Activated naive CD8-positive, alpha-beta T cell treated with anti-CD3 and anti-CD28 coated beads for 36 hours (primary cell): ENCODE measurements around the gene TEKT5. TPM values are rescaled to one million over a fixed set of nuclear protein-coding genes. Genes with fewer than 3 reads are reported as not detected.
A peak's percentile ranks its signal among the peaks of the same experiment; 100 is the strongest.
"Not testable (repeated sequence)": the region's sequence is repeated elsewhere in the genome, so short reads cannot be mapped to it uniquely, and the experiment has no call there.

ENCODE experiments used
- DNase-seq: peaks from one replicate; pipeline ENCODE4 v3.0.0; 2021
- H3K27ac Mint-ChIP-seq: one replicate; pipeline ENCODE4 v1.8.0; 2022; ENCODE audit warnings: mild to moderate bottlenecking, moderate library complexity, mixed read lengths
- H3K27me3 Mint-ChIP-seq: one replicate; pipeline ENCODE4 v1.8.0; 2022; ENCODE audit warnings: mild to moderate bottlenecking, mixed read lengths
- H3K36me3 Mint-ChIP-seq: one replicate; pipeline ENCODE4 v1.8.0; 2021; ENCODE audit warnings: mild to moderate bottlenecking, mixed read lengths
- H3K4me1 Mint-ChIP-seq: one replicate; pipeline ENCODE4 v1.8.0; 2021; ENCODE audit warnings: mixed read lengths
- H3K4me3 Mint-ChIP-seq: one replicate; pipeline ENCODE4 v1.8.0; 2022; ENCODE audit warnings: mild to moderate bottlenecking, moderate library complexity, mixed read lengths
- H3K9me3 Mint-ChIP-seq: one replicate; pipeline ENCODE4 v1.8.0; 2022; ENCODE audit warnings: mixed read lengths
- total RNA-seq, 2 experiments: library from RNA; stranded (reverse); gene quantifications; one replicate each; pipeline ENCODE4 v1.2.3, GENCODE V29; 2021

The TEKT5 gene
- total RNA-seq, result not detected

DNA sequence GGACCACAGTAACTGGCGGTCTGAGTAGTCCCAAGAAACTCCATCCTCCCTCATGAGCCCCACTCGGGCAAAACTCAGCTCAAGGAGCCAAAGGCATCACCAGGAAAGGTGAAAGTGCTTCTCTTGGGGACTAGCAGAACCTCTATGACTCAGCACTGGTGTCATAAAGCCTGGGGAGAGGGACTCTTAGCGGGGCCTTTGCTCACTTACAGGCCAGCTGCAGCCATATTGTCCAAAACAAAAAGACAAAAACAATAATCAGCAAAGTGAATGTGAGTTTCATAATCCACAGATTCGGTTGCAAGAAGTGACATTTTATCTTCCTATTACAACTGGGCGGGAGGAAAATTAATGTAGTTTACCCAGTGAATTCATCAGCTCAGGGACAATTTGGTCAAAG lies at the start of gene TEKT5:
Gene TEKT5 (minus strand): TSS at position 101 of the 400 bp plus-strand sequence. CDS start 57 bp downstream, at position 44.
- no peak within 1 kb of the TSS for H3K27ac Mint-ChIP-seq
- no peaks in the 10 kb centered on the region for H3K9me3 Mint-ChIP-seq
- DNase-seq, result no peak
- H3K27me3 Mint-ChIP-seq, result peaks cover 4% of the 10 kb centered on the region
- no peak within 1 kb of the TSS for H3K4me3 Mint-ChIP-seq
- no peaks in the 10 kb centered on the region for H3K4me1 Mint-ChIP-seq
- H3K36me3 Mint-ChIP-seq, result no peaks in the 10 kb centered on the region

GRCh38 chr16:10743610-10744369 lies 49.1 kb upstream of the TEKT5 start, which contains the start of gene NUBP1:
Gene NUBP1, plus strand, starts transcription at chr16:10743842. Its CDS starts 22 bp downstream, at chr16:10743864.
- peaks cover 34% of the 10 kb centered on the region for H3K4me1 Mint-ChIP-seq
- peak within 1 kb of the TSS; percentile 90 for H3K4me3 Mint-ChIP-seq

DNA sequence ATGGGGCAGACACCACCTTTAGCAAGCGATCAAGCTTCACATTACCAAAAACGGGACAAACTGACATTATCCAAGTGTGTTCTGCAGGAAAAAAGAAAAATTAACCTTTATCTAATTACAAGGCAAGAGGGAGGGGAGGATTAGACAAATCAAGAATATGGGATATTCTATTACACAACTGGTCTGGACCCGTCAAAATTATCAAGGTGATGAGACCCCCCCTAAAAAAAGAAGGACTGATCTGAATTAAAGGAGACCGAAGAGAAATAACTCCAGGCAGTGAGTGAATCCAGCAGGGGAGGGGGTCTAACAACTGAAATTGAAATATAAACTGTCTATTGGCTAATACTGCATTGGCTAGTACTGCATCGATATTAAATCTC lies 48.5 kb upstream of the TEKT5 start:
- DNase-seq, result no peak
- peaks cover 40% of the 10 kb centered on the region for H3K4me1 Mint-ChIP-seq
- peaks cover 6% of the 10 kb centered on the region for H3K36me3 Mint-ChIP-seq

More at GRCh38 chr16:10743610-10744369, 49.1 kb upstream of the TEKT5 start, which contains the start of gene NUBP1:
- H3K27ac Mint-ChIP-seq, result peak within 1 kb of the TSS; percentile 98
- H3K27me3 Mint-ChIP-seq, result no peaks in the 10 kb centered on the region
- peak; percentile 94 for DNase-seq
- no peaks in the 10 kb centered on the region for H3K9me3 Mint-ChIP-seq
- H3K36me3 Mint-ChIP-seq, result peaks cover 6% of the 10 kb centered on the region

GRCh38 chr16:10741844-10742243 lies 47.1 kb upstream of the TEKT5 start:
- H3K9me3 Mint-ChIP-seq, result no peaks in the 10 kb centered on the region
- H3K27ac Mint-ChIP-seq, result no peak overlapping the region
- DNase-seq, result no peak
- H3K36me3 Mint-ChIP-seq, result peaks cover 6% of the 10 kb centered on the region
- H3K4me3 Mint-ChIP-seq, result no peak overlapping the region
- H3K4me1 Mint-ChIP-seq, result peaks cover 46% of the 10 kb centered on the region
- H3K27me3 Mint-ChIP-seq, result no peaks in the 10 kb centered on the region

More for the DNA sequence above, 48.5 kb upstream of the TEKT5 start:
- Mint-ChIP-seq H3K27me3 (no peaks in the 10 kb centered on the region), H3K27ac (peak overlapping the region; percentile 98), H3K4me3 (peak overlapping the region; percentile 90), H3K9me3 (no peaks in the 10 kb centered on the region)

DNA sequence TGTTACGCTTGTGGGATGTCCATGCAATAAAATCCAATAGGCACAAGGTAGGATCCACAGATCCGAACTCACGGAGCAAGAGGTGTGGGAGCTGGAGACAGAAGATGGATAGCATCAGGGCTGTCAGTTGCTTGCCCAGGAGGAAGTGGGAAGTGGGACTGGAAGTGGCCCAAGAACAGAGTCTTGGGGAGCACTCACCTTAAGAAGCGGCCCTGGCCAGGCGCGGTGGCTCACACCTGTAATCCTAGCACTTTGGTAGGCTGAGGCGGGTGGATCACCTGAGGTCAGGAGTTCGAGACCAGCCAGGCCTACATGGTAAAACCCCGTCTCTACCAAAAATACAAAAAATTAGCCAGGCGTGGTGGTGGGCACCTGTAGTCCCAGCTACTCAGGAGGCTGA lies 46.5 kb upstream of the TEKT5 start:
- not testable (repeated sequence) for H3K27ac Mint-ChIP-seq

DNA sequence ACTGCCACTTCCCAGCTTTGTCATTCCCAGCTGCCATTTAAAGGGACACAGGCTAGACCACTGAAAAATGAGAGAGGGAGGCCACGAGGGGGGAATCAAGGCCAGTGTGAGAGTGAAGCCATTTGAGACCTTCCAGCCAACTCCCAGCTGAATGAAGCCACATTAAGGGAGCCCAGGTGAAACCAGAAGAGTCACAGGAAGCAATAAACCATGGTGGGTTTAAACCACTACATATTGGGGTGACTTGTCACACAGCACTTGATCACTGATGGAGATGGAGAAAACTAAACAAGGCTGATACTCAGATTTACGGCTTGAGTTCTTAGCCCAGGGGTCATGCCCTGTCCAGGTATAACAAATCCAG lies 46.1 kb upstream of the TEKT5 start:
- Mint-ChIP-seq H3K9me3 (no peaks in the 10 kb centered on the region), H3K4me3 (no peak overlapping the region), H3K27ac (no peak overlapping the region), H3K4me1 (peaks cover 43% of the 10 kb centered on the region), H3K27me3 (no peaks in the 10 kb centered on the region), H3K36me3 (peaks cover 6% of the 10 kb centered on the region)
- DNase-seq, result no peak

More for the DNA sequence above, 46.5 kb upstream of the TEKT5 start:
- not testable (repeated sequence) for DNase-seq, H3K4me3 Mint-ChIP-seq, H3K36me3 Mint-ChIP-seq, H3K9me3 Mint-ChIP-seq, H3K27me3 Mint-ChIP-seq
- peaks cover 47% of the 10 kb centered on the region for H3K4me1 Mint-ChIP-seq

GRCh38 chr16:10740000-10740844 lies 45.5 kb upstream of the TEKT5 start:
- Mint-ChIP-seq H3K27ac (no peak overlapping the region), H3K4me3 (no peak overlapping the region), H3K27me3 (no peaks in the 10 kb centered on the region), H3K36me3 (peaks cover 4% of the 10 kb centered on the region), H3K9me3 (no peaks in the 10 kb centered on the region), H3K4me1 (peaks cover 37% of the 10 kb centered on the region)
- no peak for DNase-seq

- Mint-ChIP-seq H3K4me3 (no peak overlapping the region), H3K36me3 (no peaks in the 10 kb centered on the region), H3K9me3 (no peaks in the 10 kb centered on the region), H3K27me3 (no peaks in the 10 kb centered on the region), H3K27ac (no peak overlapping the region), H3K4me1 (peaks cover 29% of the 10 kb centered on the region)
- peak; percentile 63 for DNase-seq
Observed at GRCh38 chr16:10738231-10739077, 43.7 kb upstream of the TEKT5 start.

DNA sequence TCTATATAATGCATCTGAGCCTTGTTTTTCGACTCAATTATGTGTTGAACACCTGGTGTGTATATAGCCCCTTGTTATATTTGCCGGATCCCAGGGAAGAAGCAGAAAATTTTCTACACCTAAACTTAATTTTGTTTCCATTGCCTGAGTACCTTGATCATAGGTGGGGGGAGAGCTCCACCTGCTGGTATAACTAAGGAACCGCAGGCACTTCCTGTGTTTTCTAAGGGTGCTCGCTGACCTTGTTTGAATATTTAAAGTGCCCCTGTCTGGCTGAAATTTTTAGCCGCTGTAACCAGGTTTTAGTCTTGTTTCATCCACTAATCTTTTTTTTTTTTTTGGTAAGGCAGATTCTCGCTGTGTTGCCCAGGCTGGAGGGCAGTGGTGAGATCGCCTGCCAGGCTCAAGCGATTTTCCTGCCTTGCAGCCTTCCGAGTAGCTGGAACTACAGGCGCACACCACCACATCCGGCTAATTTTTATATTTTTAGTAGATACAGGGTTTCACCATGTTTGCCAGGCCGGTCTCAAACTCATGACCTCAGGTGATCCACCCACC lies 42.4 kb upstream of the TEKT5 start:
- DNase-seq, result peak; percentile 54
- Mint-ChIP-seq H3K27ac (peak overlapping the region; percentile 52), H3K27me3 (no peaks in the 10 kb centered on the region), H3K36me3 (no peaks in the 10 kb centered on the region), H3K4me1 (peaks cover 24% of the 10 kb centered on the region), H3K9me3 (no peaks in the 10 kb centered on the region), H3K4me3 (peak overlapping the region; percentile 60)

DNA sequence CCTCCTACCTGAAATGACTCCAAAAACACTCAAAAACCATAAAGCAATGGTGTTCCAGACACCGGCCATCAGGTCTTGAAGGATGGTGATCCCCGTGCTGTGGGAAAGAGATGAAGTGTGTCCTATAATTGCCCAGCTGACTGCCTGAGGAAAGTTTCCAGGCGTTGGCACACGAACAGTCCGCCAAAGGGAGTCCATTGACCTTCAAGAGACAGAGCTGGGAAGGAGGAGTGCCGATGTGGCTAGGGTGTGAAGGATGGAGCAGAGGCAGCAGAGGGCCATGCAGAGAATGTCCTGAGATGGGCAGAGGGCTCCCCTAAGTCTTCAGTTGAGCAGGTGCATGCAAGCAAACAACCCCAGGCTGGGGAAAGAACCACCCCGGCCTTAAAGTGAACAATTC lies 37.1 kb upstream of the TEKT5 start:
- Mint-ChIP-seq H3K9me3 (no peaks in the 10 kb centered on the region), H3K4me3 (no peak overlapping the region), H3K27ac (no peak overlapping the region), H3K27me3 (no peaks in the 10 kb centered on the region), H3K4me1 (no peaks in the 10 kb centered on the region), H3K36me3 (no peaks in the 10 kb centered on the region)
- no peak for DNase-seq

DNA sequence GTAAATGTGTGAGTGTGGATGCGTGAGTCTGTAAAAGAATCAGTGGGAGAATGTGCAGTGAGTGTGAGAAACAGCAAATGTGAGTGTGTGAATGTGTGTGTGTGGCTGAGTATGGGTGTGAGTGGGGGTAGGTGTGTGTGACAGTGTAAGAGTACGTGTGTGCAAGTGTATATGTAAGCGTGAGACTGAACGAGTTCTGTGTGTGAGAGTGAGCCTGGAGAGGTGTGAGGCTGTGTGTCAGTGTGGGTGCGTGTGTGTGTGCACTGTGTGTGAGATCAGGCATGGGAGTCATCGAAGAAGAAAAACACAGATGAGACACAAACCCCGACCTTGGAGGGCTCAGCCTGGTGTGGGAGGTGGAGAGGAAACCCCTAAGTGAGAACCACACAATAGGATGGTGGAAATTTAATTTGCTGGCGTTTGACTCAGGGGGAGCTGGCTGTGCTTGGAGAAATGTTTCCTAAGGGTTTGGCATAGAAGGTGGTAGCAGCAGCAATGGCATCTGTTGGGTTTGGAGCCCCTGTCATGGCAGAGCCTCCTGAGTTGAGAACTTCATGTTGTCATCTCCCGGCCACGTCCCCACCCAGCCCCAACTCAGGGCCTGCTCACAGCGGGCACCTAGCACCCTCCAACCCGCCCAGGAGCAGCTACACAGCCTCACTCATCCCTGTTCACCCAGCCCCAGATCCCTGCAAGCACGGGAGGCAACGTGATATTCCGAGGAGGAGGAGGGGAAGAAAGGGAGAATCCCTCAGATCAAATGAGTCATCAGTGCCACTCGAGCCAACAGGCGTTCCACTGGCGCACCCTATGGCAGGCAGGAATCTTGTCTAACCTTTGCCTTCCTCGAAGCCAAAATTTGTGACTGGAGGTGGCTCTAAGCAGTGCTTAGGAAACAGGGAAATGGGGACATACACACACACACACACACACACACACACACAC lies 34.6 kb upstream of the TEKT5 start:
- no peak for DNase-seq
- Mint-ChIP-seq H3K4me1 (no peaks in the 10 kb centered on the region), H3K27me3 (no peaks in the 10 kb centered on the region), H3K4me3 (no peak overlapping the region), H3K36me3 (no peaks in the 10 kb centered on the region), H3K9me3 (no peaks in the 10 kb centered on the region), H3K27ac (no peak overlapping the region)

DNA sequence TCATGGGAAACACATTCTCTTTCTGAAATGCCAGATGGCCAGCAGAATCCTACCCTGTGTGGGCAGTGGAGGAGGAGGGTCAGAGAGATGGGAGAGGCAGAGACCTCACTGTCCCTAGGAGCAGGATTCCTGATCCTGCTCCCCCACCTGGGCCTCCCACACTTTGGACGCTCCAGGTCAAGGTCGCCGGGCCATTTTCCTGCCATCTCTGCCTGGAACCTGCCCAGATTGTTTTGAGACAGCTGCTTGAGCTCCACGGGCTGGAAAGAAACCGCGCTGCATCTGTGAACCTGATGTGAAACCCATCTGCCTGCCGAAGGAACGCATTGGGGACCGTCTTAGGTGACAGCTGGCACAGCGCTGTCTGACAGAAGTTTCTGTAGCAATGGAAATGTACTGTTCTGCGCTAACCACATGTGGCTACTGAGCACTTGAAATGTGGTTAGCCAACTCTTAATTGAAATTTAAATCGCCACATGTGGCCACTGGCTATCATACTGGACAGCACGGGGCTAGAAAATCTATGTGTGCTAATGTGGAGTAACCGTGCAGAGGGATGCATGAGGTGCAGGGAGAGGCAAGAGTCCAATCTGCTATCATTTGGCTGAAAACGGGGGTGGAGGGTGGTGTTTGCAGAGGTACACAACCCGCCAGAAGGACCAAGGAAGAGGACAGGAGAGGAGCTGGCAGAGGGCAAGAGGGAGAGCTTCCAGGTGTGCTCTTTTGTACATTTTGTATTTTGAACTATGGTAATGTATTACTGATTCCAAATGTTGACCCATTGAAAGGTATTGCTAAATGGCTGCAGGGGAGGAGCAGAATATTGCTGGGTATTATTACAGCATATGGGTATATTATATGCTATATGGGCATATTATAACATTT lies 33.5 kb upstream of the TEKT5 start:
- H3K4me3 Mint-ChIP-seq, result no peak overlapping the region
- H3K36me3 Mint-ChIP-seq, result no peaks in the 10 kb centered on the region
- H3K4me1 Mint-ChIP-seq, result no peaks in the 10 kb centered on the region
- no peaks in the 10 kb centered on the region for H3K27me3 Mint-ChIP-seq
- H3K27ac Mint-ChIP-seq, result no peak overlapping the region
- no peaks in the 10 kb centered on the region for H3K9me3 Mint-ChIP-seq
- no peak for DNase-seq

GRCh38 chr16:10708969-10709368 lies 14.2 kb upstream of the TEKT5 start:
- H3K36me3 Mint-ChIP-seq, result no peaks in the 10 kb centered on the region
- no peak for DNase-seq
- no peak overlapping the region for H3K4me3 Mint-ChIP-seq
- H3K9me3 Mint-ChIP-seq, result no peaks in the 10 kb centered on the region
- no peaks in the 10 kb centered on the region for H3K4me1 Mint-ChIP-seq
- no peak overlapping the region for H3K27ac Mint-ChIP-seq
- no peaks in the 10 kb centered on the region for H3K27me3 Mint-ChIP-seq
